HepG2 (cell line): ENCODE results near the gene DPAGT1. TPM values are rescaled to one million over a fixed set of nuclear protein-coding genes. Genes with fewer than 3 reads are reported as not detected.

Experiments
- ASH2L ChIP-seq: fragments of 300-600, 200-600 bp; sonication (generic); IDR thresholded peaks from 2 replicates; pipeline ENCODE4 v1.7.0; 2017; ENCODE audit warnings: low read depth, mild to moderate bottlenecking, moderate library complexity, mixed read lengths, low read length; ENCODE audit not compliant: insufficient read length
- NAIF1 ChIP-seq: sonication (generic); formaldehyde crosslinking; IDR thresholded peaks from 2 replicates; pipeline ENCODE4 v1.5.0; 2020; ENCODE audit warnings: mild to moderate bottlenecking, missing genetic modification reagents, borderline replicate concordance
- NR2F2 ChIP-seq: IDR thresholded peaks from 2 replicates; pipeline ENCODE4 v1.6.1; 2012; ENCODE audit warnings: low read depth, inconsistent platforms, borderline replicate concordance
- PCBP2 ChIP-seq: fragments of 200-400 bp; formaldehyde crosslinking; optimal IDR thresholded peaks from 2 replicates; pipeline ENCODE3; 2018; ENCODE audit warnings: low read length, low read depth; ENCODE audit not compliant: poor library complexity, severe bottlenecking
- RFXANK ChIP-seq: IDR thresholded peaks from 2 replicates; pipeline ENCODE4 v1.6.1; 2016
- SALL2 ChIP-seq: sonication (generic); formaldehyde crosslinking; IDR thresholded peaks from 2 replicates; pipeline ENCODE4 v1.8.1; 2023; ENCODE audit warnings: mild to moderate bottlenecking, missing genetic modification reagents, inconsistent platforms
- SMYD3 ChIP-seq: sonication (generic); formaldehyde crosslinking; IDR thresholded peaks from 2 replicates; pipeline ENCODE4 v1.8.1; 2023; ENCODE audit warnings: mild to moderate bottlenecking, missing genetic modification reagents
- SPEN ChIP-seq: sonication (generic); formaldehyde crosslinking; IDR thresholded peaks from 2 replicates; pipeline ENCODE4 v1.5.1; 2020; ENCODE audit warnings: low read depth, mild to moderate bottlenecking, missing genetic modification reagents
- TMF1 ChIP-seq: sonication (generic); formaldehyde crosslinking; IDR thresholded peaks from 2 replicates; pipeline ENCODE4 v1.8.1; 2022; ENCODE audit warnings: low read depth, missing genetic modification reagents
- ZNF138 ChIP-seq: sonication (generic); formaldehyde crosslinking; IDR thresholded peaks from 2 replicates; pipeline ENCODE4 v1.5.0; 2020; ENCODE audit warnings: mild to moderate bottlenecking, low read depth, missing genetic modification reagents
- ZNF589 ChIP-seq: sonication (generic); formaldehyde crosslinking; conservative IDR thresholded peaks from 2 replicates; pipeline ENCODE4 v1.8.0; 2022; ENCODE audit warnings: mild to moderate bottlenecking, moderate library complexity, missing genetic modification reagents
- ZNF660 ChIP-seq: sonication (generic); formaldehyde crosslinking; IDR thresholded peaks from 2 replicates; pipeline ENCODE4 v1.5.1; 2020; ENCODE audit warnings: mild to moderate bottlenecking, low read depth, missing genetic modification reagents, borderline replicate concordance
- polyA plus RNA-seq, 8 experiments: library from polyadenylated mRNA; depleted of rRNA in 3 of 8; stranded (reverse) in 7 of 8; unstranded in 1 of 8; fragments of >200 nt; fragmentation: Illumina TruSeq in 4 of 8; extraction: Trizol in 4 of 8; gene quantifications; 2 replicates each; pipeline versions ENCODE4 v1.2.1 to v1.2.3, GENCODE V29; 2011 to 2016; ENCODE audit warnings: low read depth in 4 of 8, missing spikeins in 1 of 8, mixed read lengths in 1 of 8; ENCODE audit not compliant: insufficient read depth in 1 of 8
- total RNA-seq, 5 experiments: library from RNA; depleted of rRNA; stranded (reverse); fragments of >200 nt; fragmentation: Illumina TruSeq; extraction: Trizol; gene quantifications; 2 replicates each; pipeline ENCODE4 v1.2.3, GENCODE V29; 2016; ENCODE audit warnings: low read depth in 1 of 5
- TF ChIP-seq, protein P1 (sequence below): sonication (generic); formaldehyde crosslinking; IDR thresholded peaks from 2 replicates; pipeline ENCODE4 v1.4.0; 2020; ENCODE audit warnings: missing genetic modification reagents
- TF ChIP-seq, protein P2 (sequence below): sonication (generic); formaldehyde crosslinking; IDR thresholded peaks from 2 replicates; pipeline ENCODE4 v1.5.0; 2020; ENCODE audit warnings: mild to moderate bottlenecking, missing genetic modification reagents
- TF ChIP-seq, protein P3 (sequence below): sonication (generic); formaldehyde crosslinking; IDR thresholded peaks from 2 replicates; pipeline ENCODE4 v1.5.1; 2020; ENCODE audit warnings: missing genetic modification reagents, mild to moderate bottlenecking, borderline replicate concordance
- TF ChIP-seq, protein P4 (sequence below): IDR thresholded peaks from 2 replicates; pipeline ENCODE4 v1.6.1; 2016; ENCODE audit warnings: control low read depth
- TF ChIP-seq, protein P5 (sequence below), 2 experiments: sonication (generic) in 1 of 2; formaldehyde crosslinking in 1 of 2; IDR thresholded peaks; 2 replicates each; pipeline versions ENCODE4 v1.5.1 to v1.6.1; 2011 to 2020; ENCODE audit warnings: borderline replicate concordance in 1 of 2, low read depth in 1 of 2, low read length in 1 of 2, mild to moderate bottlenecking in 1 of 2, missing genetic modification reagents in 1 of 2, moderate library complexity in 1 of 2
- TF ChIP-seq, protein P6 (sequence below): sonication (generic); formaldehyde crosslinking; IDR thresholded peaks from 2 replicates; pipeline ENCODE4 v1.4.0; 2020; ENCODE audit warnings: missing genetic modification reagents

DPAGT1 gene
- total and polyA plus RNA-seq, 2 of the 13 experiments (the other 11 are each of a cell fraction or from before 2014, with no cell fraction given), result 37.6 to 70.7 TPM

DNA sequence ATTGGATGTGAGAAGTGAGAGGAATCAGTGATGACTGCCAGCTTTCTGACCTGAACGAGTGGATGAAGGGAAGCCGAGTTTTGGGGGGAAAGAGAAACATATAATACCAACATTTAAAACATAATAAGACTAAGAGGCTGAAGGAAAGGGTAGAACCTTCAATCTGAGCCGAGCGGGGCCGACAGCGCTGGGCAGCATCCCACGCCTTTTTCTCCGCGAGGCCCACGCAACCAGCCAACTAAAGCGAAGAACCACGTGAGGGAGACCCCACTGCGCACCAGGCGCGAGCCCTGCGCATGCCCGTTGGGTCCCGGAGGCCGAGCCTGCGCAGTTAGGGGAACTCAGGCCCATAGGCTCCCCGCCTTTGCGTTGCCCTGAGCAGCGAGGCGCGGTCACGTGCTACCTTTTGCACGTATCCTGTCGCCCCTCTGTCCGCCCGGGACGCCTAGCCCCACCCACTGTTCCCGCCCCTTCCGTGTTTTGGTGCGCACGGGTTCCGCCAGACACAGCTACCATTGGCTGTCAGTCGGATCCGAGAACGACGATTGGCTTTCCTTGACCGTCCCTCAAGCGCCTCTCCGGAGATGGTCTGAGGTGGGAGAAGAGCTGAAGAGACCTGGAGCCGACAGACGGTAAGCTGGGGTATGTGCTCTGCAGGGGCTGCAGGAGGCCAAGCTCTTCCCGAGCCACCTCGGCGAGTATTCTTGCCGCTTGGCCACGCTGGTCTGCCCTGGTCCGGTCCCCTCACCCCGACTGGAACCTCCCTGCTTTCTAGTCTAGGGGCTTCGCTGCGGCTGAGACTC lies 19.6 kb upstream of the DPAGT1 start, which contains the start of gene HINFP (continued):
- TF ChIP-seq NAIF1 (CRISPR knock-in tag) (peak; percentile 65; the same call in 1 of the 2 replicates), ZNF660 (CRISPR knock-in tag) (no peak), SMYD3 (CRISPR knock-in tag) (peak; percentile 91), RFXANK (no peak), PCBP2 (no peak), NR2F2 (no peak), TMF1 (peak; percentile 93; the same call in 1 of the 2 replicates), SPEN (peak; percentile 70), ZNF589 (CRISPR knock-in tag) (0 out of 2 replicates have a peak, but pooled peaks have one; percentile 61), SALL2 (peak; percentile 66; the same call in 1 of the 2 replicates), ASH2L (peak; percentile 40), ZNF138 (CRISPR knock-in tag) (0 out of 2 replicates have a peak, but pooled peaks have one; percentile 52)
- TF ChIP-seq, protein P1, sequence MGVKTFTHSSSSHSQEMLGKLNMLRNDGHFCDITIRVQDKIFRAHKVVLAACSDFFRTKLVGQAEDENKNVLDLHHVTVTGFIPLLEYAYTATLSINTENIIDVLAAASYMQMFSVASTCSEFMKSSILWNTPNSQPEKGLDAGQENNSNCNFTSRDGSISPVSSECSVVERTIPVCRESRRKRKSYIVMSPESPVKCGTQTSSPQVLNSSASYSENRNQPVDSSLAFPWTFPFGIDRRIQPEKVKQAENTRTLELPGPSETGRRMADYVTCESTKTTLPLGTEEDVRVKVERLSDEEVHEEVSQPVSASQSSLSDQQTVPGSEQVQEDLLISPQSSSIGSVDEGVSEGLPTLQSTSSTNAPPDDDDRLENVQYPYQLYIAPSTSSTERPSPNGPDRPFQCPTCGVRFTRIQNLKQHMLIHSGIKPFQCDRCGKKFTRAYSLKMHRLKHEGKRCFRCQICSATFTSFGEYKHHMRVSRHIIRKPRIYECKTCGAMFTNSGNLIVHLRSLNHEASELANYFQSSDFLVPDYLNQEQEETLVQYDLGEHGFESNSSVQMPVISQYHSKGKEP (CRISPR knock-in tag), result no peak; the same call in 1 of the 2 replicates
- TF ChIP-seq, protein P2, sequence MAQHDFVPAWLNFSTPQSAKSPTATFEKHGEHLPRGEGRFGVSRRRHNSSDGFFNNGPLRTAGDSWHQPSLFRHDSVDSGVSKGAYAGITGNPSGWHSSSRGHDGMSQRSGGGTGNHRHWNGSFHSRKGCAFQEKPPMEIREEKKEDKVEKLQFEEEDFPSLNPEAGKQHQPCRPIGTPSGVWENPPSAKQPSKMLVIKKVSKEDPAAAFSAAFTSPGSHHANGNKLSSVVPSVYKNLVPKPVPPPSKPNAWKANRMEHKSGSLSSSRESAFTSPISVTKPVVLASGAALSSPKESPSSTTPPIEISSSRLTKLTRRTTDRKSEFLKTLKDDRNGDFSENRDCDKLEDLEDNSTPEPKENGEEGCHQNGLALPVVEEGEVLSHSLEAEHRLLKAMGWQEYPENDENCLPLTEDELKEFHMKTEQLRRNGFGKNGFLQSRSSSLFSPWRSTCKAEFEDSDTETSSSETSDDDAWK (CRISPR knock-in tag), result no peak
- TF ChIP-seq, protein P3, sequence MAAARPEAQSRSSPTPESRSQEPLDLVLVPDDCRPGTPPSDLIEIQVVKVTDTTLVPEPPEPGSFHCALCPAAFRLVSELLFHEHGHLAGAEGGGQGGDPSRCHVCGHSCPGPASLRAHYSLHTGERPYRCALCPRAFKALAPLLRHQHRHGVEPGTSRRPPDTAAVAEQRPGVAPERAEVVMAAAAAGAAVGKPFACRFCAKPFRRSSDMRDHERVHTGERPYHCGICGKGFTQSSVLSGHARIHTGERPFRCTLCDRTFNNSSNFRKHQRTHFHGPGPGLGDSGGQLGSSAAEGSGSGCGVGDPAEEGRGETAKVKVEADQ (CRISPR knock-in tag), result peak; percentile 49
- TF ChIP-seq, protein P4, sequence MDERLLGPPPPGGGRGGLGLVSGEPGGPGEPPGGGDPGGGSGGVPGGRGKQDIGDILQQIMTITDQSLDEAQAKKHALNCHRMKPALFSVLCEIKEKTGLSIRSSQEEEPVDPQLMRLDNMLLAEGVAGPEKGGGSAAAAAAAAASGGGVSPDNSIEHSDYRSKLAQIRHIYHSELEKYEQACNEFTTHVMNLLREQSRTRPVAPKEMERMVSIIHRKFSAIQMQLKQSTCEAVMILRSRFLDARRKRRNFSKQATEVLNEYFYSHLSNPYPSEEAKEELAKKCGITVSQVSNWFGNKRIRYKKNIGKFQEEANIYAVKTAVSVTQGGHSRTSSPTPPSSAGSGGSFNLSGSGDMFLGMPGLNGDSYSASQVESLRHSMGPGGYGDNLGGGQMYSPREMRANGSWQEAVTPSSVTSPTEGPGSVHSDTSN (CRISPR knock-in tag), result peak; percentile 89
- TF ChIP-seq, protein P5, sequence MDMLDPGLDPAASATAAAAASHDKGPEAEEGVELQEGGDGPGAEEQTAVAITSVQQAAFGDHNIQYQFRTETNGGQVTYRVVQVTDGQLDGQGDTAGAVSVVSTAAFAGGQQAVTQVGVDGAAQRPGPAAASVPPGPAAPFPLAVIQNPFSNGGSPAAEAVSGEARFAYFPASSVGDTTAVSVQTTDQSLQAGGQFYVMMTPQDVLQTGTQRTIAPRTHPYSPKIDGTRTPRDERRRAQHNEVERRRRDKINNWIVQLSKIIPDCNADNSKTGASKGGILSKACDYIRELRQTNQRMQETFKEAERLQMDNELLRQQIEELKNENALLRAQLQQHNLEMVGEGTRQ (IDR thresholded peaks at IDR 0.05; ENCODE audit: low read depth, low read length), result peak; percentile 94
- TF ChIP-seq, protein P5 (CRISPR knock-in tag; IDR thresholded peaks at IDR 0.05; ENCODE audit: borderline replicate concordance), result peak; percentile 96; the same call in 1 of the 2 replicates
- TF ChIP-seq, protein P6, sequence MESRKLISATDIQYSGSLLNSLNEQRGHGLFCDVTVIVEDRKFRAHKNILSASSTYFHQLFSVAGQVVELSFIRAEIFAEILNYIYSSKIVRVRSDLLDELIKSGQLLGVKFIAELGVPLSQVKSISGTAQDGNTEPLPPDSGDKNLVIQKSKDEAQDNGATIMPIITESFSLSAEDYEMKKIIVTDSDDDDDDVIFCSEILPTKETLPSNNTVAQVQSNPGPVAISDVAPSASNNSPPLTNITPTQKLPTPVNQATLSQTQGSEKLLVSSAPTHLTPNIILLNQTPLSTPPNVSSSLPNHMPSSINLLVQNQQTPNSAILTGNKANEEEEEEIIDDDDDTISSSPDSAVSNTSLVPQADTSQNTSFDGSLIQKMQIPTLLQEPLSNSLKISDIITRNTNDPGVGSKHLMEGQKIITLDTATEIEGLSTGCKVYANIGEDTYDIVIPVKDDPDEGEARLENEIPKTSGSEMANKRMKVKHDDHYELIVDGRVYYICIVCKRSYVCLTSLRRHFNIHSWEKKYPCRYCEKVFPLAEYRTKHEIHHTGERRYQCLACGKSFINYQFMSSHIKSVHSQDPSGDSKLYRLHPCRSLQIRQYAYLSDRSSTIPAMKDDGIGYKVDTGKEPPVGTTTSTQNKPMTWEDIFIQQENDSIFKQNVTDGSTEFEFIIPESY (CRISPR knock-in tag), result no peak
